PC-9 (cell line): ENCODE data around the gene PSEN1. TPM values are rescaled to one million over a fixed set of nuclear protein-coding genes. Genes with fewer than 3 reads are reported as not detected.

Experiments used
- BruUV-seq: library from RNA; stranded (reverse); fragments of 400-500 nt; replicated peaks from 2 replicates; lab custom pipeline; 2021; lab: Mats Ljungman, UMichigan
- CTCF ChIA-PET: fragments of 300-600 bp; sonication (Branson Sonifier 250); formaldehyde crosslinking; loops from one replicate; lab custom pipeline; 2022; ENCODE audit warnings: antibody characterized with exemption; lab: Charles Lee
- POLR2A ChIA-PET: fragments of 300-600 bp; sonication (Branson Sonifier 250); formaldehyde crosslinking; loops from one replicate; lab custom pipeline; 2022; ENCODE audit warnings: antibody characterized with exemption; ENCODE audit not compliant: unreplicated experiment; lab: Charles Lee
- DNase-seq, 2 experiments: peaks; one replicate each; pipeline versions ENCODE4 v3.0.0 to v3.0.0-alpha.2; 2015 to 2022; ENCODE audit warnings: mixed read lengths in 1 of 2
- H2AFZ ChIP-seq: fragments of 200-600 bp; sonication (generic); 2 replicates; pipeline ENCODE4 v1.8.1; 2017; ENCODE audit warnings: antibody characterized with exemption
- H3F3A ChIP-seq: fragments of 200-600 bp; sonication (generic); 2 replicates; pipeline ENCODE4 v1.8.1; 2017; ENCODE audit warnings: antibody characterized with exemption, mild to moderate bottlenecking, low read depth; ENCODE audit not compliant: insufficient read depth
- H3K27ac ChIP-seq: fragments of 200-600 bp; sonication (generic); 2 replicates; pipeline ENCODE4 v1.6.1; 2016; ENCODE audit warnings: mixed run types
- H3K27me3 ChIP-seq: fragments of 200-600 bp; sonication (generic); 2 replicates; pipeline ENCODE4 v1.6.1; 2016; ENCODE audit warnings: low read depth, mixed run types; ENCODE audit not compliant: insufficient read depth
- H3K36me3 ChIP-seq: fragments of 200-600 bp; sonication (generic); 2 replicates; pipeline ENCODE4 v1.6.1; 2016; ENCODE audit warnings: low read depth, mixed run types
- H3K4me1 ChIP-seq: fragments of 200-600 bp; sonication (generic); replicated peaks from 2 replicates; pipeline ENCODE4 v1.6.1; 2016; ENCODE audit warnings: mixed run types; ENCODE audit not compliant: insufficient read depth
- H3K4me2 ChIP-seq: fragments of 200-600 bp; sonication (generic); 2 replicates; pipeline ENCODE4 v1.6.1; 2017; ENCODE audit warnings: mixed run types
- H3K4me3 ChIP-seq: fragments of 200-600 bp; sonication (generic); 2 replicates; pipeline ENCODE4 v1.6.1; 2016; ENCODE audit warnings: mixed run types
- H3K79me2 ChIP-seq: fragments of 200-600 bp; sonication (generic); 2 replicates; pipeline ENCODE4 v1.6.1; 2017; ENCODE audit warnings: low read depth, mixed run types
- H3K9me2 ChIP-seq: fragments of 200-600 bp; sonication (generic); 2 replicates; pipeline ENCODE4 v1.8.1; 2017; ENCODE audit warnings: mild to moderate bottlenecking; ENCODE audit not compliant: insufficient read depth
- H3K9me3 ChIP-seq: fragments of 200-600 bp; sonication (generic); 2 replicates; pipeline ENCODE4 v1.8.1; 2016; ENCODE audit warnings: low read depth; ENCODE audit not compliant: insufficient read depth
- H4K20me1 ChIP-seq: fragments of 200-600 bp; sonication (generic); 2 replicates; pipeline ENCODE4 v1.8.1; 2017; ENCODE audit not compliant: insufficient read depth
- EZH2 ChIP-seq: fragments of 200-600 bp; sonication (generic); IDR thresholded peaks from 2 replicates; pipeline ENCODE4 v1.8.0; 2017; ENCODE audit warnings: antibody characterized with exemption, low read depth
- intact Hi-C: fragments of 100-400 bp; cut with micrococcal nuclease; formaldehyde crosslinking; loops from one replicate; pipeline ENCODE4 v1.10.0; 2022; ENCODE audit not compliant: unreplicated experiment
- total RNA-seq: library from RNA; stranded (reverse); gene quantifications from 2 replicates; pipeline ENCODE4 v1.2.3, GENCODE V29; 2021
- TF ChIP-seq, protein P1 (sequence below): fragments of 200-600 bp; sonication (generic); conservative IDR thresholded peaks from 2 replicates; pipeline ENCODE4 v1.6.1; 2017; ENCODE audit warnings: mixed run types, antibody characterized with exemption, mild to moderate bottlenecking, moderate library complexity

The PSEN1 gene
- total RNA-seq, 1 experiment from 2014 or later: 44.0 TPM

DNA sequence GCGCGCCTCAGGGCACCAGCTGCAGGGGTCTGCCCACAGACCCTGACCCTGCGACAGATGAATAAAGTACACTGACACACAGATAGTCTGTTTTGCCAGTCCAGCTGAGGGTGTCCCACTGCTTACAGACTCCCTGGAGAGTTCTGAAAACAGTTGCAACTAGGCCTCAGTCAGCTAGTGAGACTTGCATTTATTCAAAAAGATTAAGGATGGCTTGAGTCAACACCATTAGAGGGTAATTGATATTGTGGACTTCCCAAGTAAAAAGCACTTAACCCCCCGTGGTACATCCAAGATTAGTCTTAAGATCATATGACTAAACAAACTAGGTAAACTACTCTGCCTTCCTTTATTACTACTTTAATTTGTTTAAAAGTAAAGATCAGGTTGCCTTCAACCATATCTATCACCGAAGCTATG, 11.1 kb upstream of the PSEN1 start:
- TF ChIP-seq, protein P1, sequence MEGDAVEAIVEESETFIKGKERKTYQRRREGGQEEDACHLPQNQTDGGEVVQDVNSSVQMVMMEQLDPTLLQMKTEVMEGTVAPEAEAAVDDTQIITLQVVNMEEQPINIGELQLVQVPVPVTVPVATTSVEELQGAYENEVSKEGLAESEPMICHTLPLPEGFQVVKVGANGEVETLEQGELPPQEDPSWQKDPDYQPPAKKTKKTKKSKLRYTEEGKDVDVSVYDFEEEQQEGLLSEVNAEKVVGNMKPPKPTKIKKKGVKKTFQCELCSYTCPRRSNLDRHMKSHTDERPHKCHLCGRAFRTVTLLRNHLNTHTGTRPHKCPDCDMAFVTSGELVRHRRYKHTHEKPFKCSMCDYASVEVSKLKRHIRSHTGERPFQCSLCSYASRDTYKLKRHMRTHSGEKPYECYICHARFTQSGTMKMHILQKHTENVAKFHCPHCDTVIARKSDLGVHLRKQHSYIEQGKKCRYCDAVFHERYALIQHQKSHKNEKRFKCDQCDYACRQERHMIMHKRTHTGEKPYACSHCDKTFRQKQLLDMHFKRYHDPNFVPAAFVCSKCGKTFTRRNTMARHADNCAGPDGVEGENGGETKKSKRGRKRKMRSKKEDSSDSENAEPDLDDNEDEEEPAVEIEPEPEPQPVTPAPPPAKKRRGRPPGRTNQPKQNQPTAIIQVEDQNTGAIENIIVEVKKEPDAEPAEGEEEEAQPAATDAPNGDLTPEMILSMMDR: no peak
- TF ChIP-seq EZH2: no peak
- no peak overlapping the region for H3K4me3 ChIP-seq
- peaks cover 26% of the 10 kb centered on the region for H3K36me3 ChIP-seq
- H3F3A ChIP-seq: peaks cover 30% of the 10 kb centered on the region
- no peaks in the 10 kb centered on the region for H3K4me1 ChIP-seq
- ChIA-PET CTCF (interaction anchor here (0.6 kb wide), 1 partner anchor 10 kb away, joined by 3 read pairs; no protein-coding TSS in a partner anchor), POLR2A (no interaction called here)
- peaks cover 8% of the 10 kb centered on the region; the same call in 1 of the 2 replicates for H4K20me1 ChIP-seq
- H3K27me3 ChIP-seq: no peaks in the 10 kb centered on the region
- no peaks in the 10 kb centered on the region for H3K9me2 ChIP-seq
- intact Hi-C loops: no loop called here
- no peaks in the 10 kb centered on the region for H3K9me3 ChIP-seq
- no peak overlapping the region for H2AFZ ChIP-seq
- no peak overlapping the region for H3K4me2 ChIP-seq
- DNase-seq: no peak
- H3K79me2 ChIP-seq: no peaks in the 10 kb centered on the region
- no peak overlapping the region for H3K27ac ChIP-seq
- no TSS peak for BruUV-seq

- no TSS peak for BruUV-seq
- H3K4me3 ChIP-seq: no peak overlapping the region
- DNase-seq: no peak
- no peaks in the 10 kb centered on the region; the same call in 1 of the 2 replicates for H3K9me3 ChIP-seq
- H3F3A ChIP-seq: peaks cover 27% of the 10 kb centered on the region
- intact Hi-C loops: no loop called here
- H3K4me2 ChIP-seq: no peak overlapping the region
- POLR2A ChIA-PET: interaction anchor here (0.7 kb wide), 1 partner anchor 761 kb away, joined by 3 read pairs; the partner anchor contains the start of gene ZNF410
- H3K79me2 ChIP-seq: no peaks in the 10 kb centered on the region
- peaks cover 21% of the 10 kb centered on the region for H3K36me3 ChIP-seq
- H3K27me3 ChIP-seq: no peaks in the 10 kb centered on the region
- CTCF ChIA-PET: no interaction called here
- TF ChIP-seq EZH2: no peak
- TF ChIP-seq, protein P1: no peak
- no peak overlapping the region for H2AFZ ChIP-seq
- no peaks in the 10 kb centered on the region for H3K4me1 ChIP-seq
- H3K27ac ChIP-seq: no peak overlapping the region
- H3K9me2 ChIP-seq: no peaks in the 10 kb centered on the region
- peaks cover 8% of the 10 kb centered on the region; the same call in 1 of the 2 replicates for H4K20me1 ChIP-seq
Observed at GRCh38 chr14:73125746-73126145, 10.6 kb upstream of the PSEN1 start.

DNA sequence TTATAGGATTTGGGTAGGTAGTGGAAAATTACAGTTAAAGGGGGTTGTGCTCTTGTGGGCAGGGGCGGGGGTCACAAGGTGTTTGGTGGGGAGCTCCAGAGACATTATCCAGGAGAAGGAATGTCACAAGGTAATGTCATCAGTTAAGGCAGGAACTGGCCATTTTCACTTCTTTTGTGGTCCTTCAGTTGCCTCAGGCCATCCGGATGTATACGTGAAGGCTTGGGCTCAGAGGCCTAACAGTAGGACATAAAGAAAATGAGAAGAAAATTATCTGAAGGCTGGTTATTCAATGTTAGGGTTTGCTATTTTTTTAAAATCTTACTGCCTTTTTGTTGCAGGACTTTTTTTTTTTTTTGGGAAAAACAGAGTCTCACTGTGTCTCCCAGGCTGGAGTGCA, 2.5 kb upstream of the PSEN1 start:
- no peak for TF ChIP-seq EZH2
- TF ChIP-seq, protein P1: no peak
- CTCF ChIA-PET: no interaction called here
- H3K27ac ChIP-seq: no peak overlapping the region
- H3K27me3 ChIP-seq: no peaks in the 10 kb centered on the region
- H2AFZ ChIP-seq: no peak overlapping the region
- no peaks in the 10 kb centered on the region; the same call in 1 of the 2 replicates for H3K9me3 ChIP-seq
- POLR2A ChIA-PET: no interaction called here
- intact Hi-C loops: no loop called here
- no peak overlapping the region for H3K4me2 ChIP-seq
- peaks cover 9% of the 10 kb centered on the region for H3K4me1 ChIP-seq
- peaks cover 28% of the 10 kb centered on the region; the same call in 1 of the 2 replicates for H3F3A ChIP-seq
- DNase-seq: no peak
- peaks cover 20% of the 10 kb centered on the region for H3K79me2 ChIP-seq
- no peaks in the 10 kb centered on the region for H3K36me3 ChIP-seq
- 0 out of 2 replicates have a peak, but pooled peaks cover 7% of the 10 kb centered on the region for H4K20me1 ChIP-seq
- no peaks in the 10 kb centered on the region for H3K9me2 ChIP-seq
- no peak overlapping the region for H3K4me3 ChIP-seq
- no TSS peak for BruUV-seq
